Measurements from ENCODE around the gene CAPSL. TPM values are rescaled to one million over a fixed set of nuclear protein-coding genes. Genes with fewer than 3 reads are reported as not detected.

CAPSL gene
- total and polyA plus RNA-seq, 9 of the 15 experiments (the other 6 are each of a cell fraction or from before 2014, with no cell fraction given): not detected

DNA sequence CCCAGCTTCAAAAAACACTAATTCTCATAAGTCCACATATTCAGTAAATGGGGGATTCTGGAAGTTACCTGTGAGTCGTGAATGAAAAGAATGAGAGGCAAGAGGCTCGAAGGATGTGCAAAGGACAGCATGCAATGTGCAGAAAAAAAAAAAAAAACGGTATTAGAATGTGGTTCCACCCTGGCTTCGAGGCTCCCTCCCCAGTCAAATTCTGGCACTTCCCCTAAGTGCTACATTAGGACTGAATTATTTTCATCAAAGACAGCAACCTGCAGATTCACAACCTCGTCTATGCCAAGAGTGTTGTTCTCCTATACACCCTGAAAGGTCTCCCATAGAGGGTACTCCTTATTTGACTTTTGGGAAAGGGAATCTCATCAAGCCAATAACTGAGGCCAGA is 16.5 kb downstream of the CAPSL start:
- FAIRE-seq: no peak
- H4K20me1 ChIP-seq (replicated peaks; ENCODE audit: control insufficient read depth, insufficient read depth, low read length): no peaks in the 10 kb centered on the region
- no peaks in the 10 kb centered on the region for H3K9me3 ChIP-seq (replicated peaks; ENCODE audit: control insufficient read depth, insufficient read depth, low read depth, low read length)
- ATAC-seq: no peak
- H3K4me3 ChIP-seq: no peak overlapping the region
- no peaks in the 10 kb centered on the region for H3K9me1 ChIP-seq (ENCODE audit: control insufficient read depth, insufficient read depth, low read length)
- BruUV-seq (replicated peaks): no TSS peak
- WGBS (ENCODE audit: insufficient coverage, low coverage, missing lambda C conversion rate): 0% methylated on average over 5 of the region's 5 CpGs
- H3K79me2 ChIP-seq (ENCODE audit: control insufficient read depth, insufficient read depth, low read length): no peaks in the 10 kb centered on the region
- intact Hi-C loops (cut with micrococcal nuclease): loop anchor here (5.0 kb wide), 1 partner anchor 695 kb away; no protein-coding TSS in a partner anchor
- H3K27me3 ChIP-seq (ENCODE audit: control insufficient read depth in 2 of 2, insufficient read depth in 2 of 2, low read length in 2 of 2): peaks cover 0 to 3% of the 10 kb centered on the region in 2 experiments; a peak in 1 of 5 replicates
- ChIA-PET POLR2A (no interaction called here), CTCF (ENCODE audit: low intra/inter-chr PET ratio) (no interaction called here)
- H2AFZ ChIP-seq (ENCODE audit: low read depth, low read length): no peak overlapping the region
- TF ChIP-seq FOXA1 (IDR thresholded peaks at IDR 0.05; ENCODE audit: borderline replicate concordance): no peak
- no peak for TF ChIP-seq BMI1 (IDR thresholded peaks at IDR 0.05; ENCODE audit: low read length)
- TF ChIP-seq ZFP36 (IDR thresholded peaks at IDR 0.05; ENCODE audit: low read depth, low read length, partially characterized antibody): no peak
- TF ChIP-seq SMAD1 (IDR thresholded peaks at IDR 0.05; ENCODE audit: low read depth, low read length, partially characterized antibody): no peak
- no peak for TF ChIP-seq ZNF764 (CRISPR knock-in tag; IDR thresholded peaks at IDR 0.05; ENCODE audit: low read depth)
- no peak for TF ChIP-seq LARP7 (IDR thresholded peaks at IDR 0.05)
- no peak for TF ChIP-seq HBP1 (CRISPR knock-in tag; IDR thresholded peaks at IDR 0.05)
- TF ChIP-seq, protein P1, sequence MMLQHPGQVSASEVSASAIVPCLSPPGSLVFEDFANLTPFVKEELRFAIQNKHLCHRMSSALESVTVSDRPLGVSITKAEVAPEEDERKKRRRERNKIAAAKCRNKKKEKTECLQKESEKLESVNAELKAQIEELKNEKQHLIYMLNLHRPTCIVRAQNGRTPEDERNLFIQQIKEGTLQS (IDR thresholded peaks at IDR 0.05): no peak
- TF ChIP-seq, protein P1 (CRISPR knock-in tag; conservative IDR thresholded peaks at IDR 0.05): no peak
- no peak for TF ChIP-seq CXXC5 (CRISPR knock-in tag; IDR thresholded peaks at IDR 0.05)
- TF ChIP-seq STAT5A (IDR thresholded peaks at IDR 0.05; ENCODE audit: borderline replicate concordance, low read length): no peak
- TF ChIP-seq ZNF347 (CRISPR knock-in tag; IDR thresholded peaks at IDR 0.05; ENCODE audit: low read depth): no peak
- no peak for TF ChIP-seq SRSF3 (IDR thresholded peaks at IDR 0.05; ENCODE audit: insufficient read depth, low read length)
- H3K36me3 ChIP-seq (ENCODE audit: control insufficient read depth, insufficient read depth, low read length): no peaks in the 10 kb centered on the region
- in situ Hi-C loops (cut with MboI): loop anchor here (5.0 kb wide), 2 partner anchors 830 to 1445 kb away; no protein-coding TSS in a partner anchor
- H3K9ac ChIP-seq (ENCODE audit: insufficient read depth in 1 of 2, low read depth in 2 of 2, low read length in 2 of 2): no peak overlapping the region
- H3K4me1 ChIP-seq (replicated peaks in 1 of 2; ENCODE audit: control insufficient read depth in 2 of 2, insufficient read depth in 2 of 2, low read length in 2 of 2): no peaks in the 10 kb centered on the region
- H3K4me2 ChIP-seq (ENCODE audit: insufficient read depth, low read length): no peak overlapping the region
- DNase-seq (ENCODE audit: extremely low read depth in 1 of 4, low spot score in 3 of 4): no peak
- no peak overlapping the region for H3K27ac ChIP-seq (ENCODE audit: extremely low read depth, low read depth, low read length)
